Mammary microvascular endothelial cell (primary cell): ENCODE results near the gene CPXM1. TPM values are rescaled to one million over a fixed set of nuclear protein-coding genes. Genes with fewer than 3 reads are reported as not detected.

Experiments
- total RNA-seq: library from RNA; depleted of rRNA; stranded (reverse); fragments of >200 nt; gene quantifications from 2 replicates; pipeline ENCODE4 v1.2.3, GENCODE V29; 2015

Gene CPXM1
- total RNA-seq = 0.20 TPM in 1 of 2 replicates, not detected in the other

DNA sequence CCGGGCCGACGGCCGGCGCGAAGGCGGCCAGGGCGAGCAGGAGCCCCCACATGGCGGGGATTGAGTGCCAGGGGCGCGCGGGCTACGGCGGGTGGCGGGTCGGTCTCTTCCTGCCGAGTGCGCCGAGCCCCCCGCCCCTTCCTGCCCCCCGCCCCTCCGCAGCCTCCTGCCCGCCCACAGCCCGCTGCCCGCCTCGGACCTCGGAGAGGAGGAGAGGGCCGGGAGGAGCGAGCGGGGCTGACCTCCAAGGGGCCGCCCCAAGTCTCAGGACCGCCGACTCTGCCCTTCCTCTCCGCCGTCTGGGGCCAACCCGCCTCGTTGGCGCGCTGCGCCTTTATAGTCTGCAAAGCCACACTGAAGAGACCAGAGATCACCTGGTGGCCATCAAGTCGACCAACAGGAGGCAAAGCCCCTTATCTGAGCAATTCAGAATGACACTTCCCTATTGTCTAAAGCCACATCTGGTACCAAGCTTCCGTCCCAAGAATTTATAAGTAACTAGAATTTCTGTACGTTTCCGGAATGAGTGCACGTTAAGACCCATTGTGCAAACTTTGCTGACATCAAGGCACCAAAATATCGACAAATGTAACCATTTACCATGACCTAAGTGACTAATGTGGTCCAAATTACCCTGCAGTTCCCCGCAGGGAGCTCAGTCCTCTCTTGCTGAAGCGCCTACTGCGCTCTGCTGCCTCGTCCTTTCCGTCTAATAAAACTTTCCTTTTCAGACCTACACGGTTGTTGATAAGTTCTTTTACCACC is at the start of gene CPXM1:
TSS of gene CPXM1 (minus strand) at position 107 of the 765 bp plus-strand sequence. CDS start at position 52, 55 bp downstream.

DNA sequence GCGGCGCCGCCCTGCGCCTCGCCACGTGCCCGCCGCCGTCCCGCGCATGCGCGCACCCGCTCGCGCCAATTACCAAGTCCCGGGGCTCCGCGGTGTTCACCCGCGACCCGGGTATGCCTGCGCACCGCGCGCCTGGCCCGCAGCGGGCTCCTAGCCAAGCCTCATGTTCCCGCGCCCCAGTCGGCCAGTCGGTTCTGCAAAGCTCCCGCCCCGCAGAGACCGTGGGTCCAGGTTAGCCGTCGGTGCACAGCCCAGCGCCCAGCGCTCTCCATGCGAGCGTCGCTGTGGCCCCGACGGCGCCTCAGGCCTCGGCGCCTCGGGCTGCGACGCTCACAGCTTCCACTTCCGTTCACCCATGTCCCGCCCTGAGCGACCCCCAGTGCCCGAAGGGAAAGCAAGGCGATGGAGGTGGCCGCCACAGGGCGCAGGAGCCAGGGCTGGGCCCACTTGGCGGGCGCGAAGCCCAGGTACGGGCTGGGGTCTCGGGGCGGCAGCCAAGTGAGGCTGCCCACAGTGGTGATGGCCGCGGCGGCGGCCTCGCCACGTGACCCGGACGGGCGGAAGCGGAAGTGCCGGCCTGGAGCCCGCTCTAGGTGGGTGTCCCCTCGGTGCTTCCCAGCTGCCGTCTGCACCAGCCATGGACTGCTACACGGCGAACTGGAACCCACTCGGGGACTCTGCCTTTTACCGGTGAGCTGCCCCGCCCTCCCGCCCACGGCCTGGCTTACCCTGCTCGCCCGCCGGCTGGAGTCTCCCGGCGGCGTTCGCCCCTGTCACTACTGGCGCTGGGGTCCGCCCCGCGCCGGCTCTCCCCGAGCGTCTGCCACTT is 39.9 kb upstream of the CPXM1 start, which contains the start of the genes PCED1A and VPS16:
TSS of gene PCED1A (minus strand) at position 518 of the 829 bp plus-strand sequence. CDS start 743 bp downstream, outside the sequence.
TSS of gene VPS16 (plus strand) at position 608 of the 829 bp plus-strand sequence. CDS start at position 638, 30 bp downstream.

DNA sequence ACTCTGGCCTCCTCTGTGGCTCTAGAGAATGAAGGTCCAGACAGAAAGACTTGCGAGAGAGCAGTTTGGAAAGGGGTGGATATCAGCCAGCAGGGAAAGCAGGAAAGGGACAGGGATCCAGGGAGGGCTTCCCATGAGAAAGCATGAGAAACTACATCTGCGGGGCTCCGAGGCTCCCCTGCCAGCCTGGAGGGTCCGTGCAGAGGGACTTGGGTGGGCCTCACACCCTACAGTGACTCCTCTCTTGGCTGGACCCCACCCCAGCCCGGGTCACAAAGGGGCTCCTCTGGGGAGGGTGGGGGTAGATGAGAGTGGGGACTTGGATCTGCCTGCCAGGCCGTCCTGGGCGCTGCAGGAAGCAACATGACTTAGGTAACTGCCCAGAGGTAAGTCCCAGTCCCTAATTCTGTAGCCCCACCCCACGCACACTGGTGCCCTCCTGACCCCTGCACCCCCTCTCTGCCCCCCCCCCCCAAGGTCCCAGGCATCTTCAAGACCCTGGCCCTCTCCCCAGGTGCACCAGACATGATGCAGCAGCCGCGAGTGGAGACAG is 15.7 kb upstream of the CPXM1 start, which contains the start of gene TMEM239:
TSS of gene TMEM239 (plus strand) at position 335 of the 553 bp plus-strand sequence. CDS start at position 526, 191 bp downstream.

GRCh38 chr20:2814587-2815051 is 14.2 kb upstream of the CPXM1 start, which contains the start of gene C20orf141:
C20orf141 (plus strand) TSS chr20:2814987; CDS start chr20:2815185, 198 bp downstream.

Other genes starting within 250 kb of the CPXM1 start
- 125 and 140 TPM in 2 replicates for gene NOP56, start 148.0 kb downstream of the CPXM1 start, total RNA-seq
- 109 and 114 TPM in 2 replicates for gene IDH3B, start 136.4 kb downstream of the CPXM1 start, total RNA-seq
- gene EBF4, start 107.8 kb downstream of the CPXM1 start, total RNA-seq = 0.20 TPM in 1 of 2 replicates, not detected in the other
- not detected in 2 replicates for gene C20orf141, start 14.4 kb upstream of the CPXM1 start, total RNA-seq
- gene TMEM239, start 15.7 kb upstream of the CPXM1 start, total RNA-seq = not detected in 2 replicates
- gene PCED1A, start 40.0 kb upstream of the CPXM1 start, total RNA-seq = 11.4 and 12.9 TPM in 2 replicates
- gene VPS16, start 40.1 kb upstream of the CPXM1 start, total RNA-seq = 28.9 and 33.0 TPM in 2 replicates
- 38.1 and 44.7 TPM in 2 replicates for gene PTPRA, start 72.9 kb upstream of the CPXM1 start, total RNA-seq
- not detected in 2 replicates for gene GNRH2, start 243.0 kb upstream of the CPXM1 start, total RNA-seq
- 59.2 and 66.6 TPM in 2 replicates for gene MRPS26, start 245.4 kb upstream of the CPXM1 start, total RNA-seq